H1 (cell line): ENCODE measurements around the gene PPM1N. TPM values are rescaled to one million over a fixed set of nuclear protein-coding genes. Genes with fewer than 3 reads are reported as not detected.

ENCODE experiments used
- CTCF ChIA-PET: fragments of 300-600 bp; sonication (Branson Sonifier 250); formaldehyde crosslinking; loops from one replicate; lab custom pipeline; 2021; ENCODE audit not compliant: partially characterized antibody; lab: Charles Lee
- POLR2A ChIA-PET: fragments of 300-600 bp; sonication (Branson Sonifier 250); formaldehyde crosslinking; loops from one replicate; lab custom pipeline; 2021; ENCODE audit warnings: inconsistent platforms; ENCODE audit not compliant: partially characterized antibody; lab: Charles Lee
- DNase-seq, 2 experiments: peaks; one replicate each; pipeline versions ENCODE4 v3.0.0 to v3.0.0-alpha.2; 2010 to 2022; ENCODE audit warnings: low spot score in 2 of 2, low read depth in 1 of 2, mixed read lengths in 1 of 2
- FAIRE-seq: peaks from 2 replicates; lab custom pipeline; 2011; peaks lifted over from hg19 to GRCh38; lab: Jason Lieb, UNC
- H2AFZ ChIP-seq: 2 replicates; pipeline ENCODE4 v1.8.1; 2012; ENCODE audit warnings: low read length, inconsistent platforms
- H2AK5ac ChIP-seq: 2 replicates; pipeline ENCODE4 v1.6.1; 2013; ENCODE audit warnings: low read depth, low read length
- H2BK120ac ChIP-seq: replicated peaks from 2 replicates; pipeline ENCODE3; 2013; ENCODE audit warnings: low read depth, low read length, inconsistent platforms
- H2BK12ac ChIP-seq: 2 replicates; pipeline ENCODE4 v1.6.1; 2013; ENCODE audit warnings: low read depth, low read length
- H2BK15ac ChIP-seq: 2 replicates; pipeline ENCODE4 v1.6.1; 2013; ENCODE audit warnings: low read length
- H2BK20ac ChIP-seq: 2 replicates; pipeline ENCODE4 v1.6.1; 2013; ENCODE audit warnings: low read length
- H2BK5ac ChIP-seq: 2 replicates; pipeline ENCODE4 v1.6.1; 2013; ENCODE audit warnings: low read depth, low read length
- H3K14ac ChIP-seq: 2 replicates; pipeline ENCODE4 v1.6.1; 2013; ENCODE audit warnings: inconsistent platforms; ENCODE audit not compliant: insufficient read length
- H3K18ac ChIP-seq: 2 replicates; pipeline ENCODE4 v1.6.1; 2013; ENCODE audit warnings: low read length; ENCODE audit errors: extremely low read depth
- H3K23ac ChIP-seq: 2 replicates; pipeline ENCODE4 v1.6.1; 2013; ENCODE audit warnings: inconsistent platforms; ENCODE audit not compliant: insufficient read length
- H3K23me2 ChIP-seq: 2 replicates; pipeline ENCODE4 v1.6.1; 2013; ENCODE audit warnings: low read depth, low read length
- H3K27ac ChIP-seq: 2 replicates; pipeline ENCODE4 v1.6.1; 2011; ENCODE audit warnings: low read depth, low read length, inconsistent platforms
- H3K27me3 ChIP-seq, 4 experiments: replicated peaks in 1 of 4; 1 replicate in 1 of 4; 2 replicates in 3 of 4; pipeline versions ENCODE4 v1.6.1 to v1.8.1; 2011 to 2013; ENCODE audit warnings: low read length in 3 of 4, mild to moderate bottlenecking in 3 of 4, inconsistent platforms in 2 of 4, mixed read lengths in 2 of 4, moderate library complexity in 1 of 4; ENCODE audit not compliant: control insufficient read depth in 3 of 4, insufficient read depth in 3 of 4; ENCODE audit errors: extremely low read depth in 1 of 4
- H3K36me3 ChIP-seq, 4 experiments: 2 replicates each; pipeline versions ENCODE4 v1.6.1 to v1.8.1; 2011 to 2013; ENCODE audit warnings: mild to moderate bottlenecking in 4 of 4, low read length in 3 of 4, moderate library complexity in 2 of 4, control low read depth in 1 of 4, inconsistent platforms in 1 of 4; ENCODE audit not compliant: insufficient read depth in 4 of 4, control insufficient read depth in 2 of 4
- H3K4ac ChIP-seq: replicated peaks from 2 replicates; pipeline ENCODE3; 2013; ENCODE audit warnings: low read length, low read depth, mixed read lengths, inconsistent platforms; ENCODE audit not compliant: insufficient read length
- H3K4me1 ChIP-seq, 4 experiments: replicated peaks in 1 of 4; 1 replicate in 1 of 4; 2 replicates in 3 of 4; pipeline versions ENCODE4 v1.6.1 to v1.8.1; 2011 to 2013; ENCODE audit warnings: low read length in 3 of 4, inconsistent platforms in 2 of 4, mixed read lengths in 1 of 4; ENCODE audit not compliant: insufficient read depth in 4 of 4, control insufficient read depth in 3 of 4
- H3K4me2 ChIP-seq, 2 experiments: 2 replicates each; pipeline versions ENCODE4 v1.6.1 to v1.8.1; 2011 to 2013; ENCODE audit warnings: low read depth in 2 of 2, low read length in 2 of 2, control low read depth in 1 of 2, inconsistent platforms in 1 of 2, mild to moderate bottlenecking in 1 of 2; ENCODE audit not compliant: insufficient read depth in 1 of 2
- H3K4me3 ChIP-seq, 4 experiments: fragments of 200-600, 300-600 bp in 1 of 4; sonication (generic), shearing (Covaris generic), sonication (Bioruptor Twin) in 1 of 4; 2 replicates each; pipeline versions ENCODE4 v1.5.1 to v1.8.1; 2011 to 2016; ENCODE audit warnings: low read length in 4 of 4, low read depth in 3 of 4, control low read depth in 2 of 4, inconsistent platforms in 2 of 4, mild to moderate bottlenecking in 2 of 4, mixed read lengths in 1 of 4, moderate library complexity in 1 of 4; ENCODE audit not compliant: insufficient read depth in 2 of 4; ENCODE audit errors: extremely low read depth in 1 of 4
- H3K56ac ChIP-seq: replicated peaks from 2 replicates; pipeline ENCODE3; 2013; ENCODE audit warnings: low read depth, mild to moderate bottlenecking, mixed read lengths, low read length, inconsistent platforms; ENCODE audit not compliant: insufficient read length
- H3K79me1 ChIP-seq: 2 replicates; pipeline ENCODE4 v1.6.1; 2013; ENCODE audit warnings: low read depth, low read length, control low read depth
- H3K79me2 ChIP-seq, 2 experiments: 2 replicates each; pipeline versions ENCODE4 v1.6.1 to v1.8.1; 2012 to 2013; ENCODE audit warnings: low read length in 2 of 2, mild to moderate bottlenecking in 2 of 2, inconsistent platforms in 1 of 2; ENCODE audit not compliant: insufficient read depth in 2 of 2, control insufficient read depth in 1 of 2
- H3K9ac ChIP-seq, 4 experiments: replicated peaks in 1 of 4; 1 replicate in 1 of 4; 2 replicates in 3 of 4; pipeline versions ENCODE4 v1.6.1 to v1.8.1; 2011 to 2013; ENCODE audit warnings: low read depth in 3 of 4, low read length in 3 of 4, control low read depth in 2 of 4, mild to moderate bottlenecking in 2 of 4, moderate library complexity in 2 of 4, inconsistent platforms in 1 of 4; ENCODE audit errors: extremely low read depth in 1 of 4
- H3K9me3 ChIP-seq, 2 experiments: 2 replicates each; pipeline versions ENCODE4 v1.6.1 to v1.8.1; 2012 to 2013; ENCODE audit warnings: mild to moderate bottlenecking in 2 of 2, moderate library complexity in 2 of 2, control low read depth in 1 of 2, inconsistent platforms in 1 of 2, low read depth in 1 of 2, low read length in 1 of 2, mixed read lengths in 1 of 2; ENCODE audit not compliant: insufficient read depth in 2 of 2
- H4K20me1 ChIP-seq, 2 experiments: replicated peaks in 1 of 2; 2 replicates each; pipeline versions ENCODE3 to v1.8.1; 2011 to 2013; ENCODE audit warnings: inconsistent platforms in 2 of 2, low read length in 2 of 2, mild to moderate bottlenecking in 1 of 2; ENCODE audit not compliant: insufficient read depth in 2 of 2, control insufficient read depth in 1 of 2
- H4K5ac ChIP-seq: 2 replicates; pipeline ENCODE4 v1.6.1; 2013; ENCODE audit warnings: low read length, low read depth, mixed read lengths, inconsistent platforms; ENCODE audit not compliant: insufficient read length
- H4K8ac ChIP-seq: 2 replicates; pipeline ENCODE4 v1.8.0; 2013; ENCODE audit warnings: mild to moderate bottlenecking, moderate library complexity, low read length, inconsistent platforms; ENCODE audit not compliant: insufficient read depth; ENCODE audit errors: extremely low read depth
- H4K91ac ChIP-seq: replicated peaks from 2 replicates; pipeline ENCODE3; 2013; ENCODE audit warnings: low read length, mixed read lengths, inconsistent platforms; ENCODE audit not compliant: insufficient read length
- POU5F1 ChIP-seq: IDR thresholded peaks from 2 replicates; pipeline ENCODE4 v1.6.1; 2011; ENCODE audit warnings: low read depth, mild to moderate bottlenecking, low read length, moderate library complexity
- WGBS, 2 experiments: shearing (Covaris generic) in 1 of 2; methylation state at CpG; one replicate each; pipeline versions ENCODE4 v1.1.6 to v1.1.7; 2013 to 2015; ENCODE audit warnings: low lambda C conversion rate in 2 of 2, mixed read lengths in 2 of 2, inconsistent platforms in 1 of 2, low coverage in 1 of 2, missing lambda C conversion rate in 1 of 2; ENCODE audit not compliant: insufficient replicate concordance in 2 of 2, insufficient coverage in 1 of 2, insufficient read length in 1 of 2; ENCODE audit errors: extremely low coverage in 1 of 2, missing lambda C conversion rate in 1 of 2; 5-methylcytosine and 5-hydroxymethylcytosine counted together
- polyA plus RNA-seq, 7 experiments: library from polyadenylated mRNA; depleted of rRNA in 3 of 7; stranded (reverse) in 5 of 7; unstranded in 2 of 7; fragments of >200 nt in 5 of 7; fragments of 200-250 nt in 2 of 7; gene quantifications; 1 replicate in 5 of 7; 2 replicates in 1 of 7; 4 replicates in 1 of 7; pipeline versions ENCODE4 v1.2.1 to v1.2.3, GENCODE V29; 2011 to 2013; ENCODE audit warnings: missing spikeins in 2 of 7, mixed read lengths in 2 of 7
- total RNA-seq: library from RNA; stranded (reverse); fragmentation: NEBNext Ultra II Directional; extraction: Animal tissue kit (Norgen Biotek cat#: 25700); gene quantifications from 2 replicates; pipeline ENCODE4 v1.2.1, GENCODE V29; 2021

Gene PPM1N
- total and polyA plus RNA-seq, 2 of the 8 experiments (the other 6 are each of a cell fraction or from before 2014, with no cell fraction given) = 12.2 to 14.4 TPM

DNA sequence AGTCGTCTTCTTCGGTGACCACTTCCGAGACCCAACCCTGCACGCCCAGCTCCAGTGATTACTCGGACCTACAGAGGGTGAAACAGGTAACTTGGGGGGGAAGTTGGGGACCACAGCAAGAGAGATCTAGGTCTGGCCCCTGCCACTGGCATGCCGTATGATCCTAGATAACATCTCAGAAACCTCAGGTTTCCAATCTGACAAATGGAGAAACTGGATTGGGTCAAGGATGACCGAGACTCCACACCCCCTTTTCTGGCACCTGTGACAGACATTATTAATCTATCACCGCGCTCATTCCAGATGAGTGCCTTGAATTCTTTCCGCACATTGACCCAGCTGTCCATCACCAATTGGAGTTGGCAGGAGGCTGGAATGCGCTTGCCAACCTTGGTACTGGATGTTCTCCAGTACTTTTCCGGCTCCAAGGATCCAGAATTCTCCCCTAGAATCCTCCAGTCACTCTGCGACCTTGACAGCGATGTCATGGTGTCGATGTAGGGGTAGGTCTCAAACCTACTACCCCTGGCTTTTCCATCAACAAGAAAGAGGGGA is 26.4 kb downstream of the PPM1N start:
- no peak for DNase-seq
- ChIA-PET CTCF (interaction anchor here (0.6 to 2.9 kb wide), 8 partner anchors 14 to 110 kb away, joined by 3 to 13 read pairs (median 6); partner anchors contain the start of gene PPM1N), POLR2A (interaction anchor here (0.8 kb wide), 1 partner anchor 16 kb away, joined by 3 read pairs; no protein-coding TSS in a partner anchor)
- H3K14ac ChIP-seq = no peak overlapping the region
- no peak overlapping the region for H2BK12ac ChIP-seq
- H2BK15ac ChIP-seq = no peak overlapping the region
- no peak overlapping the region for H2AFZ ChIP-seq
- WGBS, 2 experiments = 94% methylated on average over 15 of the region's 15 CpGs; no CpG with 5 or more reads in 1 of the 2 experiments
- no peak overlapping the region for H3K23ac ChIP-seq
- no peak overlapping the region for H3K4me3 ChIP-seq
- no peak overlapping the region for H3K18ac ChIP-seq
- no peak overlapping the region for H3K4ac ChIP-seq
- H3K9ac ChIP-seq = no peak overlapping the region
- no peak overlapping the region for H2BK5ac ChIP-seq
- H4K5ac ChIP-seq = no peak overlapping the region
- H3K9me3 ChIP-seq = no peaks in the 10 kb centered on the region
- H3K27me3 ChIP-seq = peaks cover 0 to 5% (median 0%) of the 10 kb centered on the region in 4 experiments; a peak in 4 of 7 replicates
- no peak overlapping the region for H4K91ac ChIP-seq
- H4K20me1 ChIP-seq = peaks cover 0 to 12% of the 10 kb centered on the region in 2 experiments
- H2AK5ac ChIP-seq = no peak overlapping the region
- no peak overlapping the region for H3K27ac ChIP-seq
- peaks cover 0 to 14% (median 9%) of the 10 kb centered on the region in 4 experiments; a peak in 5 of 7 replicates for H3K4me1 ChIP-seq
- no peak for FAIRE-seq
- no peak overlapping the region for H2BK120ac ChIP-seq
- peaks cover 15% of the 10 kb centered on the region for H3K23me2 ChIP-seq
- H3K36me3 ChIP-seq = peaks cover 17 to 44% (median 27%) of the 10 kb centered on the region in 4 experiments
- H4K8ac ChIP-seq = no peak overlapping the region
- H3K4me2 ChIP-seq = no peak overlapping the region
- H2BK20ac ChIP-seq = no peak overlapping the region
- no peak overlapping the region for H3K56ac ChIP-seq
- H3K79me2 ChIP-seq = no peaks in the 10 kb centered on the region
- H3K79me1 ChIP-seq = peaks cover 2% of the 10 kb centered on the region; the same call in 1 of the 2 replicates
- no peak for TF ChIP-seq POU5F1
